GM12873 (cell line): ENCODE data around the gene PSKH1.

Experiments
- CTCF ChIP-seq: IDR thresholded peaks from 2 replicates; pipeline ENCODE4 v1.5.1; 2012; ENCODE audit warnings: low read depth, mild to moderate bottlenecking, moderate library complexity, low read length, control low read depth; ENCODE audit not compliant: insufficient read depth; ENCODE audit errors: missing control alignments

The PSKH1 gene

GRCh38 chr16:67872131-67872630 is 20.9 kb upstream of the PSKH1 start:
- no peak for TF ChIP-seq CTCF

DNA sequence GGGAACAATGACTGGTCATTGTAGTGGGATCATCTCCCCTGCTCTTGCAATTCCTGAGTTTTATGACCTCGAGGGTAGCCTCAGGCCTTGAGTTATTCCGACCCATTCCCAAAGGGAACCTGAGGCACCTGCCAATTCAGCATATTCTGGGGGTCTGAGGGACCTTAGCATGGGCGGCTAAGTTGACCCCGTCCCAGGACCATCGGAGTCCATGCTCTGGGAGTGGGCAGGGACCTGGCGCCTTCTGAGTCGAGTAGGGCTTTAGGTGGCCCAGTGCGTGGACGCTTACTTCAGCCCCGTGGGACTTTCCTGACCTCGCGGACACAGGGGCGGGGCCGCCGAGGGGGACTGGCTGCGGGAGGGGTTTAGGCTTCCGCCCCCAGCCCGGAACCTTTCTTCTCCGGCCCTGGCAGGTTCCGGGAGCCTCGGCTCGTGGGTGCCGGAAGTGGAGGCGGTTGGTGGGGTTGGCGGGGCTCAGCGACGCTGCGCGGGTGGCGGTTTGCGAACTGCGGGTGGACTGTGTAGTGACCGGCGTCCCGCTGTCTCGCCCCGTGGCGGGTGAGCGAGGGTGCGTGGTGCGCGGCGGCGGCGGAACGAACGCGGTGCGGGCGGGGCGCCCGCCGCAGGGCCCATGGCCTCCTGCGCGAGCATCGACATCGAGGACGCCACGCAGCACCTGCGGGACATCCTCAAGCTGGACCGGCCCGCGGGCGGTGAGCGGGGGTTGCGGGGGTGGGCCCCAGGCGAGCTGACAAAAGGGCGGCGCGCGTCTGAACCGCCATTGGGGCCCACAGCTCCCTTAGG is 20.2 kb upstream of the PSKH1 start, which contains the start of gene EDC4:
TSS of gene EDC4 (plus strand) at position 422 of the 804 bp plus-strand sequence. CDS start at position 632, 210 bp downstream.
- no peak for TF ChIP-seq CTCF

- no peak for TF ChIP-seq CTCF
These were observed 19.4 kb upstream of the PSKH1 start for GRCh38 chr16:67873435-67874370.

DNA sequence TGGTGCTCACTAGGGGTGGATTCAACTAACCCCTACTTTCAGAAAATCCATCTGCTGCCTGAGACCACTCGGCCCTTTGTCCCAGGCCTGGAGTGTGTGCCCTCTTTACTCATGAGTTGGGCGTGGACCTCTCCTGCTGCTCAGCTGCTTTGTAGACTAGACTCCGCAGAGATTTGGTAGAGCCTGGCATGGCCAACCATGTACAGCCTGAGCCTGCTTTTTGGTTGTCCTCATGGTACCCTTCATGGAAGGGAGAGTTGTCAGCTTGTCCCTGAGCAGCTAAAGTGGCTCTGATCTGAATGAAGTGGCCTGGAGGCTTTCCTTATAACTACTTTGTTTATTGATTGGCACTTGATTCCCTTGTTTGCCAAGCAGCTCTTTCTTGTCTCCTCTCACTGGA is 18.7 kb upstream of the PSKH1 start:
- no peak for TF ChIP-seq CTCF

DNA sequence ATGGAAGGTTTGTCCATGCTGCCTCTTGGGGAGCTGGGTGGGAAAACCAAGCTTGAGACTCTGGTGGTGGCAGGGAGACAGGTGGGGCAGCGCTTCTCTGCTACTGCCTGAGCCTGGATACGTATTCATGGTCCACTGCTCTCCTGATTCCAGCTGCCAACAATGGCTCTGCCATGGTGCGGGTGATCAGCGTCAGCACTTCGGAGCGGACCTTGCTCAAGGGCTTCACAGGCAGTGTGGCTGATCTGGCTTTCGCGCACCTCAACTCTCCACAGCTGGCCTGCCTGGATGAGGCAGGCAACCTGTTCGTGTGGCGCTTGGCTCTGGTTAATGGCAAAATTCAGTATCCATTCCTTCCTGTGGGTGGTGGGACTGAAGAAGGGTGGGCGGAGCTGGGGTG is 16.0 kb upstream of the PSKH1 start:
- TF ChIP-seq CTCF: no peak

DNA sequence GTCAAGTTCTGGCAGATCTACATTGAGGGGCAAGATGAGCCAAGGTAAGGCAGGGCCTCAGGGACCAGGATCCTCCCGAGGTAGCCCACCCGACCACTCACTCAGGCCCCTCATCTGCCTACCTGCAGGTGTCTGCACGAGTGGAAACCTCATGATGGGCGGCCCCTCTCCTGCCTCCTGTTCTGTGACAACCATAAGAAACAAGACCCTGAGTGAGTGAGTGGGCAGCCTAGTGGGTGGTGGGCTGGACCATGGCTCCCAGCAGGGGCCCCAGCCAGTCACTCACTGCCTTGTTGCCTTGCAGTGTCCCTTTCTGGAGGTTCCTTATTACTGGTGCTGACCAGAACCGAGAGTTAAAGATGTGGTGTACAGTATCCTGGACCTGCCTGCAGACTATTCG is 14.8 kb upstream of the PSKH1 start:
- no peak for TF ChIP-seq CTCF

GRCh38 chr16:67878846-67879245 is 14.2 kb upstream of the PSKH1 start:
- TF ChIP-seq CTCF: no peak
